Tibial nerve (tissue), 4 donors: Measurements from ENCODE around the gene SLC39A9. TPM values are rescaled to one million over a fixed set of nuclear protein-coding genes. Genes with fewer than 3 reads are reported as not detected.

Experiments used
- DNase-seq, 2 donors: peaks; one replicate each; pipeline ENCODE4 v3.0.0-alpha.2; 2019; ENCODE audit warnings: low spot score in 2 of 2
- H3K27ac ChIP-seq, 4 donors: fragments of 200-600 bp; sonication (generic) in 3 of 4; one replicate each; pipeline ENCODE4 v1.5.1; 2017 to 2019; ENCODE audit warnings: mild to moderate bottlenecking in 1 of 4
- H3K27me3 ChIP-seq, 2 donors: fragments of 200-600 bp; sonication (generic) in 1 of 2; one replicate each; pipeline versions ENCODE4 v1.5.1 to v1.6.0; 2017 to 2019
- H3K36me3 ChIP-seq, 3 donors: fragments of 200-600 bp; sonication (generic); one replicate each; pipeline ENCODE4 v1.5.1; 2018 to 2019
- H3K4me1 ChIP-seq, 4 donors: fragments of 200-600 bp; sonication (generic) in 3 of 4; one replicate each; pipeline ENCODE4 v1.5.1; 2017 to 2019
- H3K4me3 ChIP-seq, 4 donors: fragments of 200-600 bp; sonication (generic) in 3 of 4; one replicate each; pipeline ENCODE4 v1.5.1; 2017 to 2019; ENCODE audit warnings: mild to moderate bottlenecking in 1 of 4, moderate library complexity in 1 of 4
- H3K9me3 ChIP-seq, 4 donors: fragments of 200-600 bp; sonication (generic) in 3 of 4; one replicate each; pipeline ENCODE4 v1.5.1; 2017 to 2019
- CTCF ChIP-seq, 5 experiments: fragments of 200-600 bp in 3 of 5; fragments of 450-650 bp in 2 of 5; sonication (generic) in 3 of 5; IDR thresholded peaks; one replicate each; pipeline ENCODE4 v1.5.1; 2016 to 2019; ENCODE audit warnings: antibody characterized with exemption in 5 of 5, mild to moderate bottlenecking in 3 of 5, moderate library complexity in 2 of 5
- EP300 ChIP-seq, 2 donors: sonication (generic); formaldehyde crosslinking; IDR thresholded peaks; one replicate each; pipeline ENCODE4 v1.6.1; 2017; ENCODE audit warnings: antibody characterized with exemption in 2 of 2, mild to moderate bottlenecking in 1 of 2
- POLR2A ChIP-seq, 2 donors: fragments of 450-650 bp; IDR thresholded peaks; one replicate each; pipeline ENCODE4 v1.6.1; 2017; ENCODE audit warnings: antibody characterized with exemption in 2 of 2, mild to moderate bottlenecking in 2 of 2, moderate library complexity in 2 of 2
- WGBS, 2 donors: methylation state at CpG; one replicate each; pipeline ENCODE4 v1.1.5; 2018; 5-methylcytosine and 5-hydroxymethylcytosine counted together
- total RNA-seq, 4 donors: library from RNA; depleted of rRNA; stranded (reverse); fragments of >200 nt; gene quantifications; one replicate each; pipeline ENCODE4 v1.1.0, GENCODE V29; 2016

SLC39A9 gene
- total RNA-seq, 4 donors from 2014 or later = 52.2 to 68.4 (median 64.4) TPM

GRCh38 chr14:69424149-69424923, 25.8 kb downstream of the SLC39A9 start:
- no peaks in the 10 kb centered on the region for H3K4me1 ChIP-seq
- H3K27me3 ChIP-seq = no peaks in the 10 kb centered on the region
- no peak for DNase-seq
- 86 to 96% methylated on average over 2 of the region's 2 CpGs for WGBS, 2 donors
- peaks cover 0 to 11% (median 0%) of the 10 kb centered on the region in 4 donors for H3K9me3 ChIP-seq
- no peak overlapping the region for H3K27ac ChIP-seq
- no peak overlapping the region for H3K4me3 ChIP-seq
- peaks cover 0 to 66% (median 0%) of the 10 kb centered on the region in 3 donors for H3K36me3 ChIP-seq
- TF ChIP-seq CTCF (IDR thresholded peaks at IDR 0.05) (no peak), POLR2A (IDR thresholded peaks at IDR 0.05) (no peak), EP300 (IDR thresholded peaks at IDR 0.05) (no peak)

- peaks cover 0 to 60% (median 0%) of the 10 kb centered on the region in 3 donors for H3K36me3 ChIP-seq
- 95 to 100% methylated on average over 1 of the region's 1 CpG for WGBS, 2 donors
Measured at GRCh38 chr14:69427596-69427995, 29.1 kb downstream of the SLC39A9 start.

GRCh38 chr14:69428289-69428998, 30.0 kb downstream of the SLC39A9 start:
- no peak for TF ChIP-seq POLR2A (IDR thresholded peaks at IDR 0.05)
- no peak for TF ChIP-seq EP300 (IDR thresholded peaks at IDR 0.05)
- TF ChIP-seq CTCF (IDR thresholded peaks at IDR 0.05) = no peak
- no peak overlapping the region for H3K4me3 ChIP-seq
- peaks cover 0 to 60% (median 0%) of the 10 kb centered on the region in 3 donors for H3K36me3 ChIP-seq
- no peak overlapping the region for H3K27ac ChIP-seq
- WGBS, 2 donors = 88 to 90% methylated on average over 6 of the region's 6 CpGs
- DNase-seq = no peak
- H3K9me3 ChIP-seq = peaks cover 0 to 9% (median 0%) of the 10 kb centered on the region in 4 donors
- no peaks in the 10 kb centered on the region for H3K27me3 ChIP-seq
- no peaks in the 10 kb centered on the region for H3K4me1 ChIP-seq

More at GRCh38 chr14:69427596-69427995, 29.1 kb downstream of the SLC39A9 start:
- no peak for TF ChIP-seq EP300 (IDR thresholded peaks at IDR 0.05)
- TF ChIP-seq CTCF (IDR thresholded peaks at IDR 0.05) = no peak
- no peak for TF ChIP-seq POLR2A (IDR thresholded peaks at IDR 0.05)
- no peaks in the 10 kb centered on the region for H3K27me3 ChIP-seq
- no peak for DNase-seq
- no peak overlapping the region for H3K27ac ChIP-seq
- no peak overlapping the region for H3K4me3 ChIP-seq
- peaks cover 0 to 6% (median 0%) of the 10 kb centered on the region in 4 donors for H3K9me3 ChIP-seq
- H3K4me1 ChIP-seq = no peaks in the 10 kb centered on the region

- no peak for DNase-seq
- Histone ChIP-seq H3K36me3 (peaks cover 0 to 49% (median 0%) of the 10 kb centered on the region in 3 donors), H3K27me3 (no peaks in the 10 kb centered on the region), H3K27ac (no peak overlapping the region), H3K9me3 (peaks cover 0 to 9% (median 0%) of the 10 kb centered on the region in 4 donors), H3K4me1 (no peaks in the 10 kb centered on the region), H3K4me3 (no peak overlapping the region)
- TF ChIP-seq EP300 (IDR thresholded peaks at IDR 0.05) (no peak), CTCF (IDR thresholded peaks at IDR 0.05) (no peak), POLR2A (IDR thresholded peaks at IDR 0.05) (no peak)
Measured at GRCh38 chr14:69429643-69430042, 31.2 kb downstream of the SLC39A9 start.
